NOMO-1 treated with dmso at 0.1 percent for 144 hours (cell line): ENCODE results near the gene BTBD16.

Source experiments
- DNase-seq: peaks from one replicate; lab custom pipeline; 2025; ENCODE audit not compliant: unreplicated experiment; lab: John Stamatoyannopoulos, UW

BTBD16 gene

DNA sequence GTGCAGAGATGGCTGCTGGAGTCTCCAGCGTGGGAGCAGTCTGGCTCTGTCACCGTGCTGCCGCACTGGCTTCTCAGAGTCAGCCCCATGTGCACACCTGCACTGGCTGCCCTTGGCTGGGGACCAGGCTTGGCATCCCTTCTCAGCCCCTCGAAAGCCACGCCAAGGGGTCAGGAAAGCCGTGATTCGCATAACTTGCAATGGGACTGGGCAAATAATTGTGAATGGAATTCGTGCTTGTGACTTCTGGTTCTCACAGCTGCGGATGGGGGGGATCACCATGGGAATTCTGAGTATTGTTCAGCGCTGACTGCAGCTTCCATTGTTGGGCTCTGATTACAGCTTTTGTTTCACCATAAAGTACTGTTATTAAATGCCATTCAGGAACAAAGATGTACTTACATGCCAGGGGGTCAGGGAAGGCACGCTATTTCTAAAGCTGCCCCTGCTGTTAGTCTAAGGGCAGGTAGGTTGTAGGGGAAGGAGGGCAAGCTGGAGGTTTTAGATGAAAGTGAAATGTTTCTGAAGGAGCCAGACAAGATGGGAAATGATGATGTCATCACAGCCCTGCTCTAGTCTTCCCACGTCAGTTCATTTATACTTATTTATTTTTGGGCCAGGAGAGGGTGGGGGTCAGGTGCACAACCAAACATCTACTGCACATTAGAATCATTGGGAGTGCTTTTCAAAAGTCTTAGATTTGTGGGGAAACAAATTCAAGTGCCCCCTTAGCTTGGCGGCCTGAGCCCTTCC, 97.6 kb downstream of the BTBD16 start:
- DNase-seq = no peak

DNA sequence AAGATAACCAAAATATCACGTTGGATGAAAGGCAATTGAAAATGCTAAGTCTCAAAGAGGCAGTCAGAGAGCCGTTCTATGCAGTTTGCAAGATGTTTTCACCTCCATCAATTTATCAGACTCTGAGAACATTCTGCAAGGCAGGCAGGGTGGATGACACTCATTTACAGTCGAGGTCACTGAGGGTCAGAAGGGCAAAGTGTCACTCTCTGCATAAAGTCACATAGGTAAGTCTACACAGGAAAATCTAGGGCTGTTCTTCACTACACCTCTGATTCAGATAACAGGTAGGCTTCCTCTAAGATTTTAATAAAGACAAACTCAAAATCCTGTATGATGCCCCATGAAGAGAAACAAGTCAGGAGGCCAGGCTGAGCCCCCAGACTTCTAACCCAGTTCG, 102.0 kb downstream of the BTBD16 start:
- no peak for DNase-seq

DNA sequence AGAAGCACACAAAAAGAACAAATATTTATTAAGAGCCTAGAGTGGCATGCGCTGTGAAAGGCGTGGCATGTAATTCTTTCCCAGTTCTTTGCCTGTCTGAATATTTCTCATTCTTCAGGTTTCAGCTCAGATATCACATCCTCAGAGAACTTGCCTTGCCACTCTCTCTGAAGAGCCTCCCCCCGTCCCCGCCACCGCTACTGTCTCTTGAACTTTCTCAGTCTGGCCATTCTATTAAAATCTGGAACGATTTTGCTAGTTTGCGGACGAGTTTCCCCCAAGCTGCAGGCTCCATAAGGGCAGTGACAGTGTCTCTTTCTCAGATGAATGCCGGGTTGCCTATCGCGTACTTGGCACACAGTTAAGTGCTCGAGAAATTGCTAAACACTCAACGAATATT, 102.6 kb downstream of the BTBD16 start:
- no peak for DNase-seq

DNA sequence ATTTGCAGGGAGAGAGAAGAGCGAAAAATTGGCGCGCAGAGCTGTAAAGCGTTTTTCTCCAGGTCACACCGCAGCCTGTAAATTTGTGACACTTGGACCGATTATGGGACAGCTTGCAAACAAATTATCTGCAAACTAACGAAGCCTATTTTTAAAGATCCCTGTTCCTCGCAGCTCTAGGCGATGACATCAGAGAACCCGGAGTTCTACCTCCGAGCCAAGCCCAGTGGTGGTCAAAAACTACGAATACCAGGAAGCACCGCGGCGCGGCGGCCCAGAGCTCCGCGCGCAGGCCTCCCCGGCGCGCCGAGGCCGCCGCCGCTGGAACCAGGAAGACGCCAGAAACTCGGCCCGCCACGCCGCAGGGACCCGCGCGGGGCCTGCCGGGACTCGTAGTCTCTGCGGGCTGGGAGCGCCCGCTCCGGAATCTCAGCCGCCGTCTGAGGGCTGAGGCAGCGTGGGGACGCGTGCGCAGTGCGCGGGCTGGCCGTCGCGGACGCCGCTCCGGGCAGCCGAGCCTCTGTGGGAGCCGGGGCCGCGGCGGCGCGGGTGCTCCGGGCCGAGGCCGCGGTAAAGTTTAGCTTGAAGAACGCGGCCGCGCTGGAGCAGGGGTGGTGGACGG, 103.3 kb downstream of the BTBD16 start, which contains the start of gene PLEKHA1:
Gene PLEKHA1, plus strand, starts transcription at position 472 of the 622 bp plus-strand sequence. CDS start 18,493 bp downstream, outside the sequence.
- DNase-seq = peak; percentile 93

DNA sequence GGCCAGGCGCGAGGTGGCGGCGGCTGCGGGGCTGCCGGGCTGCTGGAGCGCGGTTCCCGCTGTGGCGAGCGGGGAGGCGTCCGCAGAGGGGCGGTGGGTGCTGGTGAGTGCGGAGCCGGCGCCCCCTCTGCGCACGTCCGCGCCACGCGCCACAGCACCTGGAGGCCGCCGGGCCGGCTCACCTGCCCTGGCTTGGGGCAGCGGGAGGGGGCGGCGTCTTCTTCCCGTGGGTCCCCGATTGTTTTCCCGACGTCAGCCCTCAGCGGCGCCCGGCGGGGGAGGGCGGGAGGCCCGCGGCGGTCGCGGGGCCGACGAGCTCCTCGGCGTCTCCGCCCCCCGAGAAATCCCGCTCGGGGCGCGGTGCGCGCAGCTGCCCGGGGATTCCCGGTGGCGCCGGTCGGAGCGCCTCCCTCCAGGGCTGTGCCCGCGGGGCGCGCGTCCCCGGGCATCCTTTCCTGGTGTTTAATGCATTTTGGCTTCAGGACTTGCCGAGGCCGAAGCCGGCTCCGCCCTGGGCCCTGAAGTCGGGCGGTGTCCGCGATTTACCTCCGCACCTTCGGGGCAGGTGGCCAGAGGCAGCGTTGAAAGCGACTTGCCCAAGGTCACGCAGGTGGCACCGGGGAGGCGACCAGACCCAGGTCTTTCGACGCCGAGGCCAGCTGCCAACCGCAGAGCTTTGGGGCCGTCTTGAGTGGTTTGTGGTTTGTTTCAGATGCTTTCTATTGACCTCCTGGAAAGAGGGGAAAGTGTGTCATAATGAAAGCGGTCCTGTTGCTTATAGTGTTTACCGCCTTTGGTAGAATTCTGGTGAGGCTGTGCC, 104.0 kb downstream of the BTBD16 start:
- DNase-seq = no peak

DNA sequence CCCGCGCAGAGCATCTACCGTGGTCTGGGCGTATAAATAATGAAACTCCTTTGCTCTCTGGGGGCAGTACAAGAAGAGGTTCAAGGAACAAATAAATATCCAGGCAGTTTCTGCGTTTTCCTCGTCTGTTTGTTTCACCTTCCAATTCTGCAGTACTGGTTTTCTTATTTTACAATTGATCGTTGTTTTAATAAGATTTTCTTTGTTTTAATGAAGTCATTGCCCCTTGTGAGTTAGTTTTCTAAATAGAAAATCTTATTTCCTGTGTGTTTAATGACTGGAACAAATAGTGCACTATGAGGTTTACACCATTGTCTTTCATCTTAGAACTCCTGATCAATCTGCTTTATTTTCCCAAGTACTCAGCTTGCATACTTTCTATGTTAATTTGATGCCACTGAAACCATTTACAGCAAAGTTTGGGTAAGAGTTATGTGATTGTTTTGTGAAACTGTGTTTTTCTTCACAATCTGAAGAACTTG, 104.6 kb downstream of the BTBD16 start:
- DNase-seq = no peak

DNA sequence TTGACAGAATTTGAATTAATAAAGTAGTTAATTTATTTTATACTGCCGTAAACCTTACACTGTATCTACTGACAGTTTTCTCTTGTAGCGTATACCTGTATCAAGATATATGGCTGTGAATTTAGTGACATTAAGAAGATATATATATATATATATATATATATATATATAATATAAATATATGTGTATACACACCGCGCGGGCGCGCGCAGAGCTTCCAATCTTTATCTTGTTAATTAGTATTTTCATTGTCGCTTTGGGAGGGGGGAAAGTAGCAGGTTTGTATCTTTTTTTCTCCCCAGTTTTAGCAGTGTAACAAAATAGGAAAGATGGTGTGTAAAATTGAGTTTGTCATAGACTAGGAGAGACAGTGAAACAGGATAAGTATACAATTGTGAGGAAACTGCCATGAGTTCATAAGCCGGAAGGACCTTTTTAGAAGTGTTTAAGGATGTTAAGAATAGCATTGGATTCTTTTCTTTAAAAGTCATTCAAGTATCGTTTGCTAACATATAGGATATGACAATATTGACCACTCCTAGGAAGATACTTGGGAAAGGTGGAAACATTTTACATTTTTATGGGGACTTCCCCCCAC, 105.4 kb downstream of the BTBD16 start:
- no peak for DNase-seq

DNA sequence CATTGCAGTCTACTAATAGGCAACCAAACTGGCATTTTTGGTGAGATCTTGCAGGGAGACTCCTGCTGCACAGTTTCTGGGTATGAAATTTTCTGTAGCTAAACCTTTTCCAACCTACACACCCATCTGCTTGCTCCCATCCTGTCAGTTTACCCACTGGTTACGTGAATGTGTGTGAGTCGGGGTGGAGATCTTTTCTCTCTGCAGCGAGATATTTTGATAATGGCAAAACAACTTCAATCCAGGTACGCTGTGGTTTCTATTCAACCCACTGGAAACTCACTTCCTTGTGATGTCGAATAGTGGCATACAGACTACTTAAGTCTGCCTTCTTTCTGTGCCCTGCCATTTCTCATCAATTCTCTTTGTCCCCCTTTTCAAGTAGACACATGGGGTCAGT, 107.9 kb downstream of the BTBD16 start:
- no peak for DNase-seq

DNA sequence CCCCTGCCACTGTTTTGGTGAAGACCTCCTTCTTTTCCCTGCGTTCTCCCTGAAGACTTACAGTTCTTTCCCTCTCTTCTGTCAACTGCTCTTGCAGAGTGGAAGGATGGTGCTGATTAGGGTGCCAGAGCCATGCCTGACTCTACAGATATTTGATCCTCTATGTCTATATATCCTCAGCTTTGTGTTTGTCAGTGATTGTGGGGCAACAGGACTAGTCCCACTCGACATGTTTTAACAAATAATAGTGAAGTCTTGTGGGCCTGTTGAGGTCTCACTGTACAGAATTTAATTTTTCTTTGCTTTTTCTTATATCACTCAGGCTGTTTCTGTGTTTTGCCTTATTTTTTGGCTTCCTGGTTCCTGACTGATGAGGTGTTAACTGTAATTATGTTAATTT, 108.4 kb downstream of the BTBD16 start:
- no peak for DNase-seq

DNA sequence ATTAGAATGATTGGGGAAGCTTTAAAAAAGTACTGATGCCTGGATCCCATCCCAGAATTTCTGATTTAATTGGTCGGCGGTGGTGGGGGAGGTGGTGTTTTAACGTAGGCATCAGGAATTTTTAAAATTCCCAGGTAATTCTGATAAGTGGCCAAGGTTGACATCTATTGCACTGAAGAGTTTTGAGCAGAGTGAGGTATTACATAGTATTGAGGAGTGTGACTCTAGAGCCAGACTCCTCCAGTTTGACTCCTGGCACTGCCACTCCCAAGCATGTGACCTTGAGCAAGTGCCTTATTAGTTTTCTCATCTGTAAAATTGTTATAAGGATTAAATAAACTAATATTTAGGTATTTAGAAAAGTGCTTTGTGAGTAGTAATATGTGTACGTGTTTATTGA, 109.6 kb downstream of the BTBD16 start:
- DNase-seq = no peak

DNA sequence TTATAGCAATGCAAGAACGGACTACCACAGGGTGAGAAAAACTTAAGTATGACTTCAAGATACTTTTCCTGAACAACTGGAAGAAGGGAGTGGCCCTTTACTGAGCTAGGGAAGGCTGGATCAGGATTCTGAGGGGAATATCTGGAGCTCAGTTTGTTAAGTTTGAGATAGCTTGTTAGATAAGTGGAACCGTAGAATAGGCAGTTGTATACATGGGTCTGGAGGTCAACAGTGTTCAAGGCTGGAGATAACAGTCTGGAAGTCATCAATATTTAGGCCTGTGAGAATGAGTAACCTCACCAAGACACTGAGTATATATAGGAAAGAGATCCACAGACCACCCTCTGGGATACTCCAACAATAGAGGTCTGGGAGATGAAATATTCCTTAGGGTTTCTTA, 110.6 kb downstream of the BTBD16 start:
- no peak for DNase-seq

DNA sequence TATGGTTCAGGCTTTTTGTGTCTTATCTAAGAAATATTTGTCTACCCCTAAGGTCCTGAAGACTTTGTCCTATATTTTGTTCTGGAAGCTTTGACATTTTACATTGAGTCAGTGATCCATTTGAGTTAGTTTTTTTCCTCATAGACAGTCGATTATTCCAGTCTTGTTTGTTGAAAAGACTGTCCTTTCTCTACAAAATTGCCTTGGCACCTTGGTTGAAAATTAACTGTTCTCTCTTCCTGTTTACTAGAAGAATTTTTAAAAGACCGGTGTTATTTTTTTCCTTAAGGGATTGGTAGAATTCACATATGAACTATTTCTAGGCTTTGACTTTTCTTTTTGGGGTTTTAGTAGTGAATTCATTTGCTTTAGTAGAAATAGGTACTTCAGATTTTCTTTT, 115.4 kb downstream of the BTBD16 start:
- DNase-seq = no peak

DNA sequence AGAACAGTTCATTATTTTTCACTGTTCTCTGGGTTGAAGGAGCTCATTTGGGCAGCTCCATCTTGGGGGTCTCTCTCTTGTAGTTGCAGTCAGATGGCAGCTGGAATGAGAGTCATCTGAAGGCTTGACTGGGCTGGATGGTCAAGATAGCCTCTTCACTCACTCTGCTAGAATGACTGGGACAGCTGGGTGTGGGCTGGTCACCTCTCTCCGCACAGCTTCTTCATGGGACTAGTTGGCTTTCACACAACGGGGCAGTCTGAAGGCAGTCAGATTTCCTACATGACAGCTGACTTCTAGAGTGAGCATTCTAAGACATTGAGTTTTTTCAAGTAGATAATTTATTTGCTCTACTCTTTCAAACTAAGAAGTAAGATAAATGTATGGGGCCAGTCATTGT, 116.5 kb downstream of the BTBD16 start:
- no peak for DNase-seq
